OCI-LY7 (cell line): ENCODE data around the gene CCNL2.

Experiments
- CTCF ChIP-seq: fragments of 200-600 bp; sonication (generic); conservative IDR thresholded peaks from 2 replicates; pipeline ENCODE4 v1.5.1; 2014; ENCODE audit warnings: mild to moderate bottlenecking, antibody characterized with exemption, low read length, moderate library complexity, mixed read lengths
- EZH2phosphoT487 ChIP-seq: fragments of 200-600 bp; sonication (generic); IDR thresholded peaks from 2 replicates; pipeline ENCODE4 v1.6.1; 2018; ENCODE audit warnings: low read depth, borderline replicate concordance, mild to moderate bottlenecking, mixed run types, antibody characterized with exemption, low read length, moderate library complexity, mixed read lengths

GRCh38 chr1:1439546-1440261, 40.6 kb upstream of the CCNL2 start:
- TF ChIP-seq CTCF (no peak), EZH2phosphoT487 (no peak)
